Loucy (cell line): ENCODE measurements around the gene CSNK1G2.

ENCODE experiments used
- H2AFZ ChIP-seq: fragments of 200-600 bp; sonication (generic); 2 replicates; pipeline ENCODE4 v1.6.0; 2016; ENCODE audit warnings: antibody characterized with exemption, mild to moderate bottlenecking, low read length, moderate library complexity
- H3F3A ChIP-seq: fragments of 200-600 bp; 2 replicates; pipeline ENCODE4 v1.6.0; 2016; ENCODE audit warnings: antibody characterized with exemption, low read depth, mild to moderate bottlenecking
- H3K27me3 ChIP-seq: fragments of 200-600 bp; sonication (generic); 2 replicates; pipeline ENCODE4 v1.6.1; 2014; ENCODE audit warnings: low read length, mild to moderate bottlenecking; ENCODE audit not compliant: insufficient read depth, poor library complexity, severe bottlenecking
- H3K36me3 ChIP-seq: fragments of 200-600 bp; sonication (generic); 2 replicates; pipeline ENCODE4 v1.6.1; 2016; ENCODE audit warnings: low read length; ENCODE audit not compliant: insufficient read depth
- H3K4me1 ChIP-seq: fragments of 200-600 bp; sonication (generic); 2 replicates; pipeline ENCODE4 v1.5.1; 2014; ENCODE audit warnings: low read length, mild to moderate bottlenecking; ENCODE audit not compliant: insufficient read depth, poor library complexity, severe bottlenecking
- H3K4me2 ChIP-seq: fragments of 200-600 bp; sonication (generic); 2 replicates; pipeline ENCODE4 v1.6.0; 2014; ENCODE audit warnings: antibody characterized with exemption, low read length, low read depth, mild to moderate bottlenecking; ENCODE audit not compliant: poor library complexity, severe bottlenecking
- H3K4me3 ChIP-seq: fragments of 200-600 bp; sonication (generic); 2 replicates; pipeline ENCODE4 v1.5.1; 2014; ENCODE audit warnings: low read length, mild to moderate bottlenecking, mixed read lengths; ENCODE audit not compliant: poor library complexity, severe bottlenecking
- H3K79me2 ChIP-seq: fragments of 200-600 bp; sonication (generic); 2 replicates; pipeline ENCODE4 v1.6.1; 2014; ENCODE audit warnings: low read length; ENCODE audit not compliant: insufficient read depth
- H3K9ac ChIP-seq: fragments of 200-600 bp; sonication (generic); 2 replicates; pipeline ENCODE4 v1.6.0; 2014; ENCODE audit warnings: mild to moderate bottlenecking, low read depth, low read length, moderate library complexity; ENCODE audit not compliant: poor library complexity, severe bottlenecking
- H3K9me2 ChIP-seq: fragments of 200-600 bp; sonication (generic); replicated peaks from 2 replicates; pipeline ENCODE4 v1.6.1; 2016; ENCODE audit warnings: low read depth, low read length, mixed read lengths
- H3K9me3 ChIP-seq: fragments of 200-600 bp; sonication (generic); 2 replicates; pipeline ENCODE4 v1.6.1; 2014; ENCODE audit warnings: mild to moderate bottlenecking, antibody characterized with exemption, low read length, low read depth; ENCODE audit not compliant: insufficient read depth
- H4K20me1 ChIP-seq: fragments of 200-600 bp; sonication (generic); 2 replicates; pipeline ENCODE4 v1.6.0; 2014; ENCODE audit warnings: antibody characterized with exemption, low read length, mild to moderate bottlenecking; ENCODE audit not compliant: insufficient read depth, poor library complexity, severe bottlenecking
- EZH2phosphoT487 ChIP-seq: fragments of 200-600 bp; IDR thresholded peaks from 2 replicates; pipeline ENCODE4 v1.6.1; 2018; ENCODE audit warnings: antibody characterized with exemption, mild to moderate bottlenecking, moderate library complexity, borderline replicate concordance
- TF ChIP-seq, protein P1 (sequence below): fragments of 200-600 bp; sonication (generic); conservative IDR thresholded peaks from 2 replicates; pipeline ENCODE4 v1.5.1; 2014; ENCODE audit warnings: mild to moderate bottlenecking, antibody characterized with exemption, low read length

CSNK1G2 gene

DNA sequence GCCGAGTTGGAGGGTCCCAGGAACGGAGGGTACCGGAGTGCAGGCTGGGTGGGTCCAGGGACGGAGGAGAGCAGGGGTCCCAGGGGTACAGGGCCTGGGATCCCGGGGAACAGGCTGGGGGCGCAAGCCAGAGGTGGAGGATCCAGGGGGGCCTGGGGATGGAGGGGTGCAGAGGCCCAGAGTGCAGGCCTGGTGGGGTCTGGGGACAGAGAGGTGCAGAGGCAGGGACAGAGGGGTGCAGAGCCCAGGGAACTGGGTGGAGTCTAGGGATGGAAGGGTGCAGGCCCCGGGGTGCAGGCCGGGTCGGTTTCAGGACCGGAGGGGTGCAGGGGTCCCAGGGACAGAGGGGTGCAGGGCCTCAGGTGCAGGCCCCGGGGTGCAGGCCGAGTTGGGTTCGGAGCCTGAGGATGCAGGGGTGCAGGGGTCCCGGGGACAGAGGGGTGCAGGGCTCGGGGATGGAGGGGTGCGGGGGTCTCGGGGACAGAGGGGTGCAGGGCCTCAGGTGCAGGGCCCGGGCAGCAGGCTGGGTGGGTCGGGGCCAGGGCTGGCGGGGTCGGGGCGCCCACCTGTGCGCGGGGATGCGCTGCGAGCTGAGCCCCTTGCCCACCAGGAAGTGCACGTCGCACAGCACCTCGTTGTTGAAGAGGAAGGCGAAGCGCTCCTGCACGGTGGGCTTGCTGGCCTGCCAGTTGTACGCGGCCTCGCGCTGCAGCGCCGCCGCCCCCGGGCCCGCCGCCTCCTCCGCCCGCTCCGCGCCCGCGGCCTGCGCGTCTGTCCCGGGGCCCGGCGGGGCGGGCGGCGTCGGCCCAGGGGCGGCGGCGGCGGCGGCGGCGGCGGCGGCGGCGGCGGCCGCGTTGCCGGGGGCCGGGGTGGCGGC is 74.0 kb downstream of the CSNK1G2 start:
- Histone ChIP-seq H3K4me3 (peak overlapping the region; percentile 91), H3K4me1 (peaks cover 13% of the 10 kb centered on the region), H4K20me1 (peaks cover 25% of the 10 kb centered on the region), H3K79me2 (peaks cover 59% of the 10 kb centered on the region), H3K36me3 (no peaks in the 10 kb centered on the region), H3K9ac (peak overlapping the region; percentile 94), H3F3A (no peaks in the 10 kb centered on the region), H2AFZ (no peak overlapping the region), H3K9me3 (no peaks in the 10 kb centered on the region), H3K9me2 (no peaks in the 10 kb centered on the region), H3K4me2 (peak overlapping the region; percentile 89), H3K27me3 (no peaks in the 10 kb centered on the region)
- no peak for TF ChIP-seq EZH2phosphoT487
- TF ChIP-seq, protein P1, sequence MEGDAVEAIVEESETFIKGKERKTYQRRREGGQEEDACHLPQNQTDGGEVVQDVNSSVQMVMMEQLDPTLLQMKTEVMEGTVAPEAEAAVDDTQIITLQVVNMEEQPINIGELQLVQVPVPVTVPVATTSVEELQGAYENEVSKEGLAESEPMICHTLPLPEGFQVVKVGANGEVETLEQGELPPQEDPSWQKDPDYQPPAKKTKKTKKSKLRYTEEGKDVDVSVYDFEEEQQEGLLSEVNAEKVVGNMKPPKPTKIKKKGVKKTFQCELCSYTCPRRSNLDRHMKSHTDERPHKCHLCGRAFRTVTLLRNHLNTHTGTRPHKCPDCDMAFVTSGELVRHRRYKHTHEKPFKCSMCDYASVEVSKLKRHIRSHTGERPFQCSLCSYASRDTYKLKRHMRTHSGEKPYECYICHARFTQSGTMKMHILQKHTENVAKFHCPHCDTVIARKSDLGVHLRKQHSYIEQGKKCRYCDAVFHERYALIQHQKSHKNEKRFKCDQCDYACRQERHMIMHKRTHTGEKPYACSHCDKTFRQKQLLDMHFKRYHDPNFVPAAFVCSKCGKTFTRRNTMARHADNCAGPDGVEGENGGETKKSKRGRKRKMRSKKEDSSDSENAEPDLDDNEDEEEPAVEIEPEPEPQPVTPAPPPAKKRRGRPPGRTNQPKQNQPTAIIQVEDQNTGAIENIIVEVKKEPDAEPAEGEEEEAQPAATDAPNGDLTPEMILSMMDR: no peak

DNA sequence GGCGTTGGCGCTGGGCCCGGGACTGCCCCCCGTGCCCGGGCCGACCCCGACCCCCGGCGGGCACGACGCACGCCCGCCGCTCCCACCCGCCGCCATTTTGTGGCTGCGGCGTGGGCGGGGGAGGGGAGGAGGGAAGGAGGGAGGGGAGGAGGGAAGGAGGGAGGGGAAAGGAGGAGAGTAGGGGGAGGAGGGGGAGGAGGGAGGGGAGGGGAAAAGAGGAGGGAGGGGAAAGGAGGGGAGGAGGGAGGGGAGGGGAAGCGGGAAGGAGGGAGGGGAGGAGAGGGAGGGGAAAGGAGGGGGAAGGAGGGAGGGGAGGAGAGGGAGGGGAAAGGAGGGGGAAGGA is 74.6 kb downstream of the CSNK1G2 start, which contains the start of gene BTBD2:
BTBD2 (minus strand) TSS at position 107 of the 343 bp plus-strand sequence; CDS start at position 96, 11 bp downstream.
- H4K20me1 ChIP-seq: peaks cover 25% of the 10 kb centered on the region
- no peaks in the 10 kb centered on the region for H3K9me2 ChIP-seq
- TF ChIP-seq EZH2phosphoT487: no peak
- TF ChIP-seq, protein P1: no peak
- no peaks in the 10 kb centered on the region for H3F3A ChIP-seq
- H3K9me3 ChIP-seq: no peaks in the 10 kb centered on the region
- no peaks in the 10 kb centered on the region for H3K36me3 ChIP-seq
- H3K27me3 ChIP-seq: no peaks in the 10 kb centered on the region
- peak within 1 kb of the TSS; percentile 94 for H3K9ac ChIP-seq
- H3K4me1 ChIP-seq: peaks cover 13% of the 10 kb centered on the region
- H2AFZ ChIP-seq: no peak within 1 kb of the TSS
- peaks cover 53% of the 10 kb centered on the region for H3K79me2 ChIP-seq
- peak within 1 kb of the TSS; percentile 91 for H3K4me3 ChIP-seq
- H3K4me2 ChIP-seq: peak within 1 kb of the TSS; percentile 89

DNA sequence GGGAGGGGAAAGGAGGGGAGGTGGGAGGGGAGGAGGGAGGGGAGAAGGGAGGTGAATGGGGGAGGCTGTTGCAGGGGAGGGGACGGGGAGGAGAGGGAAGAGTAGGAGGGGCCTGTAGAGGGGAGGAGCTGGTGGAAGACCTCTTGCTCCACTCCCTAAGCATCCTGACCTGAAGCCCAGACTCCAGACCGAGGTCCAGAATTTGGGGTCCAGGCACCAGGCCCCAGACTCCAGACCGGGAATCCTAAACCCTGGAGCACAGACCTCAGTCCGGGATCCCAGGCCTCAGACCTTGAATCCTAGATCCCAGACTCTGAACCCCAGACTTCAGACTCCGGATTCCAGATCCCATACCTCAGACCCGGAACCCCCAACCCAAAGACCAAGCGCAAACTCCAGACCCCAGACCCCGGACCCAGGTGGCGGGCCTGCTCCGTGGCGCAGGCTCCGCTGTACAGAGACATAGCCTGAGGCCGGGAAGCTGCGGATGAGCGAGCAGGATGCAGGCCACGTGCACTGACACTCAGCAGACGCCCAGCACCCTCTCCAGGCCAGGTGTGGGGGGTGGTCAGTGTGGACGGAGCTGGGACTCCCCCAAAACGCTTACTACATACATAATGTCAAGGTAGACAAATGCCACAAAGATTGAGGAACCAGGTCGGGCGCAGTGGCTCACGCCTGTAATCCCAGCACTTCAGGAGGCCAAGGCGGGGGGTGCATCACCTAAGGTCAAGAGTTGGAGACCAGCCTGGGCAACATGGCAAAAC is 75.3 kb downstream of the CSNK1G2 start:
- no peaks in the 10 kb centered on the region for H3K9me3 ChIP-seq
- H3K36me3 ChIP-seq: no peaks in the 10 kb centered on the region
- peaks cover 13% of the 10 kb centered on the region for H3K4me1 ChIP-seq
- peaks cover 47% of the 10 kb centered on the region for H3K79me2 ChIP-seq
- H3K9me2 ChIP-seq: no peaks in the 10 kb centered on the region
- peak overlapping the region; percentile 71 for H3K4me3 ChIP-seq
- no peak for TF ChIP-seq EZH2phosphoT487
- TF ChIP-seq, protein P1: no peak
- peak overlapping the region; percentile 50 for H3K9ac ChIP-seq
- H3K27me3 ChIP-seq: no peaks in the 10 kb centered on the region
- no peak overlapping the region for H2AFZ ChIP-seq
- H3F3A ChIP-seq: no peaks in the 10 kb centered on the region
- peaks cover 25% of the 10 kb centered on the region for H4K20me1 ChIP-seq
- peak overlapping the region; percentile 52 for H3K4me2 ChIP-seq
